ENCODE measurements around the gene RUNX1.
"Not testable (repeated sequence)": the region's sequence is repeated elsewhere in the genome, so short reads cannot be mapped to it uniquely, and the experiment has no call there.

The RUNX1 gene

GRCh38 chr21:34805157-34805556, 243.9 kb downstream of the RUNX1 start:
- DNase-seq (ENCODE audit: low spot score) = no peak

GRCh38 chr21:34804584-34804983, 244.5 kb downstream of the RUNX1 start:
- DNase-seq (ENCODE audit: low spot score) = not testable (repeated sequence)

- DNase-seq (ENCODE audit: low spot score) = no peak
Measured at GRCh38 chr21:34803782-34804370, 245.2 kb downstream of the RUNX1 start.

- no peak for DNase-seq (ENCODE audit: low spot score)
Measured at GRCh38 chr21:34802180-34802899, 246.8 kb downstream of the RUNX1 start.

DNA sequence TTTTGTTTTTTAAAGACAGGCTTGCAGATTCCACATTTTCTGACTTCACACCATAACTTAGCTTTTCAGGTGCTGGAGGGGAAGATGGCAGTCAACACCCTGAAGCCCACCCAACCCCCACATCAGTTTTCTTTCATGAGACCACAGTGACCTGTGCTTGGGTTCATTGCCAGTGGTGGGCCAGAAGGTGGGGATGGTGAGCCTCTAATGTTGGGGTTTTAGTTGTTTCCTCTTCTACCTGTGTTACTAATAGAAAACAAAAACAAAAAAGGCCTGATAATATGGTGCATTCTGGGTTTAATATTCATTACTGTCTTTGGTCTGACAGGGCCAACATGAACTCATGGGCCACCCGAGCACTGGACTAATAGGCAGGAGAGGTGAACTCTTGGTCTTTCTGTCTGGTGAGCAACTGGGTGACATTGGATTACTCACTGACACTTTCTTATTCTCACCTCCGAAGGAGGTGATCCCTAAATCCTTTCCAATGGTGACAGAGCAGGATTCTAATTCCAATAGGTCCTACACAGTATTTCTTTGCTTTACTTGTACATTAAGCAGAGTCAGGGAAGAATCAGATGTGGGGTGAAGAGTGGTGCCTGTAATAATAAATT, 247.5 kb downstream of the RUNX1 start:
- DNase-seq (ENCODE audit: low spot score) = no peak

GRCh38 chr21:34800797-34801518, 248.1 kb downstream of the RUNX1 start:
- DNase-seq (ENCODE audit: low spot score) = no peak

GRCh38 chr21:34799092-34799491, 250.0 kb downstream of the RUNX1 start:
- no peak for DNase-seq (ENCODE audit: low spot score)

- DNase-seq (ENCODE audit: low spot score) = no peak
Measured at GRCh38 chr21:34797921-34798535, 251.1 kb downstream of the RUNX1 start.

- DNase-seq (ENCODE audit: low spot score) = no peak
Measured at GRCh38 chr21:34797201-34797525, 251.9 kb downstream of the RUNX1 start.

GRCh38 chr21:34796518-34797200, 252.4 kb downstream of the RUNX1 start:
- no peak for DNase-seq (ENCODE audit: low spot score)

- DNase-seq (ENCODE audit: low spot score) = peak; percentile 30
Measured at GRCh38 chr21:34795548-34796180, 253.4 kb downstream of the RUNX1 start.

DNA sequence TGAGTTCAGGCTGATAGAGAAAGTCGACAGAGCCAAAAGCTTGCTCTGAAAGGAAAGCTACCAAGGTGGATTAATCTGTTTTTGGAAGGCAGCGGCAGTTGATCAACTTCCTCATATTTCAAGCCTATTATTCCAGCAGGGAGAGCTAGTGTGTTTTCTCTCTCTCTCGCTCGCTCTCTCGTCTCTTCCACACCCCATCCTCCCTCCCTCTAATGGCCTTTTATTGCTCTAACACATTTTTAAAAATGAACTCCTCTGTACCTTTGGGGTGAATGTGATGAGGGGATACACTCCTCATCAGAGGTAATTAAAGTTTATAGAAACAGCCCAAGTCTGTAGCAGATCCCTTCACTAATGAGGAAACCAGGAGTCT, 253.9 kb downstream of the RUNX1 start:
- DNase-seq (ENCODE audit: low spot score) = no peak

DNA sequence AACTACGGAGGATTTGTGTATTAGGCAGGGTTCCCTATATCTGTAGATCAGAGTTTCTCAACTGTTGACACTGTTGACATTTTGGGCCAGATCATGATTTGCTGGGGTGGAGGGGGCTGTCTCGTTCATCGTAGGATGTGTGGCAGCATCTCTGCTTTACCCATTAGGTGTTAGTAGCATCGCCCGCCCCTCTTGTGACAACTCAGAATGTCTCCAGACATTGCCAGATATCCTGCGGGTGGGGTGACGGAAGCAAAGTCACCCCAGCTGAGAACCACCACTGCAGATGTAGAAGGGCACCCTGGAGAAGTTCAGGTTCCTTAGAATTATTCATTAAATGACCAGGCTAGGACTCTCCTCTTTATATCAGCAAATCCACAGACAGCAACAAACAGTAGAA, 254.4 kb downstream of the RUNX1 start:
- DNase-seq (ENCODE audit: low spot score) = no peak

DNA sequence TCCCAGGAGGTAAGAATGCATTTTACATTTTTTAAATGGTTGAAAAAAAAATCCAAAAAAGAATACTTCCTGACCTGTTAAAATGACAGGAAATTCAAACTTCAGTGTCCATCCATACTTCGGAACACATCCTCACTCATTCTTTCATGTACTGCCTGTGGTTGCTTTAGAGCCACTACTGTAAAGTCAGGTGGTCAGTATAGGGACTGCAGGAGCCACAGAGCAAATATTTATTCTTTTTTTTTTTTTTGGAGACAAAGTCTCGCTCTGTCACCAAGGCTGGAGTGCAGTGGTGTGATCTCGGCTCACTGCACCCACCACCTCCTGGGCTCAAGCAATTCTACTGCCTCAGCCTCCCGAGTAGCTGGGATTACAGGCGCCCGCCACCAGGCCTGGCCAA, 255.6 kb downstream of the RUNX1 start:
- no peak for DNase-seq (ENCODE audit: low spot score)

DNA sequence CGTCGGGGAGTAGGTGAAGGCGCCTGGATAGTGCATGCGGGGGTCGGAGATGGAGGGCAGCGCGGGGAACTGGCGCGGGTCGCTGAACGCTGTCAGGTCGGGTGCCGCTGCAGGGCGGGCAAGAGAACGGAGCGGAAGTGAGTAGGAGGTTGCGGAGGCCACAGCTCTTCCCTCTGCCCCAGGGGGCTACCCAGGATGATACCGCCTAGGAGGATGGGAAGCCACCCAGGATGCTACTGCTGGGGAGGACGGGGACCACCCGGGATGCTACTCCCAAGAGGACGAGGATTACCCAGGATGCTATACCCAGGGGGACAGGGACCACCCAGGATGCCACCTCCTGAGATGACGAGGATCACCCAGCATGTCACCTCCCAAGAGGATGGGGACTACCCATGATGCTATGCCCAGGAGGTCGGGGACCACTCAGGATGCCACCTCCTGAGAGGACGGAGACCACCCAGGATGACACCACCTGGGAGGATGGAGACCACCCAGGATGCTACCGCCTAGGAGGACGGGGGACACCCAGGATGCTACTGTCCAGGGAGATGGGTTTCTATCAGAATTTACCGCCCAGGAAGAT, 256.5 kb downstream of the RUNX1 start:
- no peak for DNase-seq (ENCODE audit: low spot score)

GRCh38 chr21:34791776-34792503, 257.2 kb downstream of the RUNX1 start:
- no peak for DNase-seq (ENCODE audit: low spot score)

DNA sequence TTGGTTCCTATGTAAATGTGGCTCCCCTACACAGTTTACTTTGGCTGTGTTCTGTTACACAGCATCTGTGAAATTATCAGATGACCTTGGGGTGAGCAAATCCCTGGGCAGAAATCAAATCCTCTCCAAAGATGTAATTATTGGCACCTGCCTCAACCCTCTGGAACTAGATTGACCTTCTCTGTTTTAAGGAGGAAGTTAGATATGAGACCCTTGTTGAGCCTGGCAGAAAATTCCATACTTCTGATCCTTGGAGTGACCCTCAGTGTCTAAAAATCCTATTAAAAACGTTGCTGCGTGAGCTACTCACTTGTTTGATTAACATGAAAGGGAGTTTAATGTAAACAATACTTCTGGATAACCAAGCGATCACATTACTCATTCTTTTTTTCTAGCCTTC, 258.3 kb downstream of the RUNX1 start:
- no peak for DNase-seq (ENCODE audit: low spot score)

GRCh38 chr21:34790341-34790740, 258.8 kb downstream of the RUNX1 start:
- DNase-seq (ENCODE audit: low spot score) = no peak

- DNase-seq (ENCODE audit: low spot score) = no peak
Measured at GRCh38 chr21:34788879-34789278, 260.2 kb downstream of the RUNX1 start.

GRCh38 chr21:34783815-34784214, 265.3 kb downstream of the RUNX1 start:
- DNase-seq (ENCODE audit: low spot score) = no peak
